Measurements from ENCODE around the gene KCNMA1.
"Not testable (repeated sequence)": the region's sequence is repeated elsewhere in the genome, so short reads cannot be mapped to it uniquely, and the experiment has no call there.

Gene KCNMA1

DNA sequence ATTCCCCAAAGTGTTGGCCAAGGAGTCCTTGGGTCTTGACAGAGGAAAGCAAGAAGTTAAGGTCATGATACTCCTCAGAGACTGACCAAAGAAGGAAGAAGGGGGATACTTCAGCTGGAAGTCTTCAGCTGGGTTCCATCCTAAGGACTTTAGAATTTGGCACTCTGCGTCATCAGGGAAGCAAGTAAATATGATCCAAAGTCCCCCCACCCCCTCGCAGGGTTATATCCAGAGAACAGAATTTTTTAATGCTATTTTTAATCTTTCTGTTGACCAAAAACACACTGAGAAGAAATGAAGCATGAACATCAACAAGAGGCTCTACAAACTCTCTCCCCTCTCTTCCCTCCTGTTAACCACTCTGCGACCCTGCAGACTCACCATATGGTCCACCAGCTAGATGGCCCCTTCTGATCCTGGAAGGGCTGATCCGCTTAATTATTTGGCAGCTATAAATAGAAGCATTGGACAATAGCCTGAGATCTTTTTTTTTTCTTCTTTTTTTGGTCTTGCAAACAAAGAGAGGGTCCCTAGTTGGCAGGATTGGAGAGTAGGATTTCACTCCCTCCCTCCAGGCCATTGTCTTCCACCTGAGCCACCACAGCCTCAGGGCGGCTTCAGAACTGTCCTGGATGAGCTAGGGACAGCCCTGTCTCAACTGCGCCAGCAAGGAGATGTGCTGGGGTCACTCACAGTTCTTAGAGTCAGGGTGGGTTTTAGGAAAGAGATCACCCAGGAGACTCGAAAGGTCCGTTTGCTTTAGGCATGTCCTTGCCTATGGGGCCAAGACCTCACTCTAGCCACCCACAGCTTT lies 196.0 kb downstream of the KCNMA1 start:
- FAIRE-seq = no peak

- FAIRE-seq = no peak
These were observed 201.2 kb downstream of the KCNMA1 start for GRCh38 chr10:77436257-77436975.

- FAIRE-seq = no peak
These were observed 204.1 kb downstream of the KCNMA1 start for GRCh38 chr10:77433546-77433945.

DNA sequence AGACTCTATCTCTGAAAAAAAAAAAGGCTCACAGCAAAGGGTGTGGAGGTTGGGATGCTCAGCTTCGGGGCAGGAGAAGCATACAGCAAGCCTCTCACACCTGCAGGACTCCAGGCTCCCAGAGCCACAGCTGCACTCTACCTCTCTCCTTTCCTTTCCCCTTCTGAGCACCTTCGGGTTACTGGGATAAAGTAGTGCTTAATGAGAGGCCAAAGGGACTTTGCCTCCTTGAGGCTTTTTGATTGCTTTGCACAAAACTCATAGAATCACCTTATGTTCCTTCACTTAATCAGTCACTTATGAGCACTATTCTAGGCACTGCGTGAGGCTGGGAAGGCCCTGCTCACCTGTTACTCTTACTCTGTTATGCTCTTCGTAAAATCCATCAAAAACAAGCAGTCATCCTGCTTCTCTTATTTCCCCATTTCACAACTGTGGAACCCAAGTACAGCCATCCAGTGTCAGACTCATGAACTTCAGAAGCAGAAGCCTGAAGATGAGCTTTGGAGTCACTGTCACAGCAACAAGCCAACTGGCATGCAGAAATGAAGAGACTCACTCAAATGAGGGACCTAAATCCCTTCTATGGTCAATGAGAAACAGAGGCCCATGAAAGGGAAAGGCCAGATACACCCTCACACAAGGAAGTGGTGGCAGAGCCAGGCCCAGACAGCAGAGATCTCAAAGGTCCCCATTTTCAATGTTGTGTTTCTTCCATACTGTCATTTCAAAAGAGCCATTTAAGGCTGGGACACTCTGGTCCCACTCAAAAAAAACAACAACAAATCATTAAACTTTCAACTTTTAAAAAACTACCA lies 205.4 kb downstream of the KCNMA1 start:
- FAIRE-seq = no peak

GRCh38 chr10:77431209-77431611 lies 206.4 kb downstream of the KCNMA1 start:
- FAIRE-seq = no peak

DNA sequence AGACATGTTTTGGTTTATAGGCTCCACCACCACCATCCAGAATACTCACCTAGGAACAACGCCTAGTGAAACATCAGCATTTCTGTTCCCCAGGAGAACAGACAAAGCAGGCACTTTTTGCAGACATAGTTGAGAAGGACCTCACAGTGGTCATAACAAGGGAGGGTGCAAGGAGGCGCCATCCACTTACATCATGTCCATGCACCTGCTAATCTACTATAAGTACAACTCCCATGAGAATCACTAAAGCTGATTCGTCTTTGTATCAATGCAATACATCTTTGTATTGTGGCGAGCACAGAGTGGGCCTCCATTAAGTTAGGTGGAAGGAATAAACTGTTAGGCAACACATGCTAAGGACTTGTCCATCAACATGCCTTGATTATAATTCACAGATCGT lies 207.1 kb downstream of the KCNMA1 start:
- no peak for FAIRE-seq

GRCh38 chr10:77428691-77429395 lies 208.8 kb downstream of the KCNMA1 start:
- no peak for FAIRE-seq

- no peak for FAIRE-seq
These were observed 213.4 kb downstream of the KCNMA1 start for GRCh38 chr10:77424257-77424656.

- no peak for FAIRE-seq
These were observed 214.9 kb downstream of the KCNMA1 start for GRCh38 chr10:77422491-77423338.

GRCh38 chr10:77421591-77421990 lies 216.0 kb downstream of the KCNMA1 start:
- FAIRE-seq = no peak

GRCh38 chr10:77420947-77421523 lies 216.6 kb downstream of the KCNMA1 start:
- no peak for FAIRE-seq

GRCh38 chr10:77419979-77420378 lies 217.6 kb downstream of the KCNMA1 start:
- FAIRE-seq = no peak

DNA sequence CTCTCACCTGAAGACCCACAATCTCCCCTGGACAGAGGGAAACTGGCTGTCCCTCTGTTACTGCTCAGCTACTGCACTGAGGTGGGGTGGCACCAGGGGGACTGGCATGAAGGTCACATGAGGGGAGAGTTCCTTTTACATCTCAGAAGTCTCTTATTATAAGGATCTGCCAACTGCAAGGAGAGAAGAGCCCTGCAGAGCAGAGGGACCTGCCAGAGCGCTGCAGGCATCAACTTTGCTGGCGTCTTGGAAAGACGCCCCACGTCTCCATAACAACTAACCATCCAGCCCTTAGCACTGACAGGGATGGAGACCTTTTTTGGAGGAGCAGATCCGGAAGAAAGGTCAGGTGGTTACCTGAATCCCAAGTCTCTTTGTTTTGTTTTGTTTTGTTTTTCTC lies 218.6 kb downstream of the KCNMA1 start:
- FAIRE-seq = no peak

- FAIRE-seq = no peak
These were observed 219.6 kb downstream of the KCNMA1 start for GRCh38 chr10:77417806-77418640.

- FAIRE-seq = no peak
These were observed 220.2 kb downstream of the KCNMA1 start for GRCh38 chr10:77417359-77417758.

DNA sequence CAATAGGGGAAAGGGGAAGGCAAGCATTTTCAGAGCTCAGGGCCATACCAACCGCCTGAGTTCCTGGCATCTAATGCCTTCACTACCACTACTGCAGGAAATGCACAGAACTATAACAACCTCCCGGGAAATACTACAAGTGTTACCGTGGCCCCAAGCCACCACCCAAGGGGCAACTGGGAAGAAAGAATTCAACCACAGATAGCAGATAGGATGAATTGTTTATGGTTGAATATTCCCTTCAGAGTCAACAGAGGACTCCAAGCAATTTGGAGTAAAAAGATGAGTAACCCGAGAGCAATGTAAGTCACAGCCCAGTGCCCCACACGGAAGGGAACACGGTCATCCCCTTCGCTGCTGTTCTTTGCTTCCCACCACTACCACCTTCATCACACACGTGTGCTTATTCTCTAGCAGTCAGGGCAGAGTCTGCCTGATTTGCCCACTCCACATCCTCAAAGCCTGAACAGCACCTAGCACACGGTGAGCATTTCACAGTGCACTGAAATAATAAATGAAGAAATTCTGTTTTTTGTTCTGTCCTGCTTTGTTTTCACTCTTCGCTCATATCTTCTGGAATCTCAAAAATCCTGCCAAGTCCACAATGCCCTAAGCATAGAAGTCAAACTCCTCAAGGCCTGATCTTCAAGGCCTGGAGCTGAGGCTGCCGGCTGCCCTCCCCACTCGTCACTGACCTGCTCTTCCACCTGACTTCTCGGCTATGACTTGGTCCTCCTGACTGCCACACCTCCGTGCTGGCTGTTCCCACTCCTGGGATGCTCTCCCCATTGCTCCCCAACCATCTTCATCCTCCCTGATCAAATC lies 221.1 kb downstream of the KCNMA1 start:
- no peak for FAIRE-seq

- FAIRE-seq = no peak
These were observed 222.2 kb downstream of the KCNMA1 start for GRCh38 chr10:77415313-77415960.

DNA sequence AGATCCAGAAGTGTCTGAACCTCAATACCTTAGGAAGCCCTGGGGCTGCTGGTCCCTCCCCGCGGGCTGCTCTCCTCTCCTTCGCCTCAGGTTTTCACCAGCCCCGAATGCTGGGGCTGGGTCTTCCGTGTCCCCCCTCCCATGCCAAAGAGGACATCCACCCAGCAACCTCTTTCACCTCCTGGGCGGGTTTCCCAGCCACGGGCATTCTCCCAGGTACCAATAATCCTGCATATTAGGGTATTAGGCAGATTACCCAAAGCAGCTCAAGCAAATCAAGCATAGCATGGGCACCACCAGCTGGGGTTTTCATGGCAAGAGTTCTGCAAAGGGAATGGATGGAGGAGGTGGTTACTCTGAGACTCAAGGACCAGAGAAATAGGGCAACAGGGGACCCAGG lies 224.4 kb downstream of the KCNMA1 start:
- FAIRE-seq = no peak

DNA sequence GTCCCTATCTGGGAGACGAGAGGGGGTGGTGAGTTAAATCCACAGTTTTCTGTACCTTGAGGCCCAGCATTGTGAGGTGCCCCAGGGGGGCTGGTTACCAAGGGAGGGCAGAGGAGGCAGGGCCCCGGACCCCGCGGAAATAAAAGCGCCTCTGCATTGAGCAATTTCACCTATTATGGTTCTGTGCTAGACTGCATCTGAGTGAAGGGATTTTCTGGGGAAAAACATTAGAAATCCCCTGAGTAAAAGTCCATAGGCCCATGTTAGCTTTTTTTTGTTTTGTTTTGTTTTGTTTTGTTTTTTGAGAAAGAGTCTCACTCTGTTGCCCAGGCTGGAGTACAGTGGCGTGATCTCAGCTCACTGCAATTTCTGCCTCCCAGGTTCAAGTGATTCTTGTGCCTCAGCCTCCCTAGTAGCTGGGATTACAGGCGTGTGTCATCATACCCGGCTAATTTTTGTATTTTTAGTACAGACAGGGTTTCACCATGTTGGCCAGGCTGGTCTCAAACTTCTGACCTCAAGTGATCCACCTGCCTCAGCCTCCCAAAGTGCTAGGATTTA lies 225.0 kb downstream of the KCNMA1 start:
- not testable (repeated sequence) for FAIRE-seq
